ENCODE results near the gene KLK7.

The KLK7 gene

DNA sequence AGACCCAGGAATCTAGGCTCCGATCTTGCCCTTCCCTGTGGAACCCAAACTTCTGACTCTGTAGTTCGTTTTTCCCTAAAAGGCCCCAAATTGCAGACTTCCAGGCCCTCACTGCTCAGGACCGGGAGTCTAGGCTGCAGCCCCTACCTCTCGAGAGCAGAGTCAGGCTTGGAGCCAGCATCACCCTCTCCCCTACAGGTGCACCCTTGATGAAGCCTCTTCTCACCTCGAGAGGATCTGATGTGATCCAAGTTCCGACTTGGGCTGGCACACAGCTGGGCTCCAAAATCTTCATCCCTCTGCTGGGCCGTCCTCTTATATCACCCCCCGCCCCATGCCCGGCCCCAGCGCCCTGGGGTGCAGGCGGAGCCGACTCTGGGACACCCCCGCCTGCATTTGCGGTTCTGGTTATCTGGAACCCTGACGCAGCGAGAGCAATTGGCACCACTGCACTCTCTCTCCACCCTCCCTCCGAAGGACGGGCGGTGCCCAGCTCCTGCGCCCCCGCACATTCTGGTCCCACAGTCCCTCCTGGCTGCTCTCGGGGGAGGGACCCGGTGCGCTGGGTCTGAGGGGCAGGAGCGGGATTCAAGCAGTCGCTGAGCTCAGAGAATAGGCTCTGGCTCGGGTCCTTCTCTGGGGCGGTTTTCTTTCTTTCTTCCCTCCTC, at the start of gene KLK7:
Gene KLK7, minus strand, starts transcription at position 293 of the 668 bp plus-strand sequence. CDS start 1,518 bp downstream, outside the sequence.
- no peak for DNase-seq (ENCODE audit: low read depth)

- DNase-seq (ENCODE audit: low read depth), result no peak
Observed at GRCh38 chr19:51031880-51032225, 48.1 kb upstream of the KLK7 start.

GRCh38 chr19:51031220-51031879, 47.6 kb upstream of the KLK7 start:
- DNase-seq (ENCODE audit: low read depth), result no peak

GRCh38 chr19:51030631-51031030, 46.9 kb upstream of the KLK7 start:
- no peak for DNase-seq (ENCODE audit: low read depth)

DNA sequence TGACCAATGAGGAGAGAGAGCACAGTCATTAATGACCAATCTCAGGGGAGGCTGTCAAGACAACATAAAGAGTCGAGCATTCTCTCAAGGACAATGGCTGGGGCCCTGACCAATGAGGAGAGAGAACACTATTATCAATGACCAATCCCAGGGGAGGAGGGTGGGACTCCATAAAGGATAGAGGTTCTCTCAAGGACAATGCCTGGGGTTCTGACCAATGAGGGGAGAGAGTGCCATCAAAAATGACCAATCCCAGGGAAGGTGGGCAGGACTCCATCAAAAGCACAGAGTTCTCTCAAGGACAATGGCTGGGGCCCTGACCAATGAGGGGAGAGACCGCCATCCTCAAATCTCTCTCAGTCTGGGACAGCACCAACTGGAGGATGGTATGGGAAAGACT, 46.0 kb upstream of the KLK7 start:
- DNase-seq (ENCODE audit: low read depth), result no peak

DNA sequence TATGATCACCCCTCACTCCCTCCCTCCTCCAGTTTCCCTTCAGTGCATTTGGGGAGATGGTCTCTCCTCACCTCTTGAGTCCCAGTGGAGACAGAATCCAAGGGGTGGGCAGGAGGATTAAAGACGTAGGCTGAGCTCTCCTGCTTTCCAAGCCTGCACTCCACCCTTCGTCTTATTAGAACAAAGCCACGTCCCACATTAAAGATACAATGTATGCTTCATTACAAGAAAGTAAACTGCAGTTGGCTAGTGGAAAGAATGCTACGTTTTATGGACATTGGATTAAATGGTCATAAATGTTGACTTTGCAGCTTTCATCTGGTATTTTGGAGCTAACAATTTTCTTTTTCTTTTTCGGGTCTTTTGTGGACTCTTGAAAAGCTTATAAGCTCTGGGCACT, 44.2 kb upstream of the KLK7 start:
- DNase-seq (ENCODE audit: low read depth), result no peak

- DNase-seq (ENCODE audit: low read depth), result no peak
Observed at GRCh38 chr19:51027126-51027806, 43.5 kb upstream of the KLK7 start.

DNA sequence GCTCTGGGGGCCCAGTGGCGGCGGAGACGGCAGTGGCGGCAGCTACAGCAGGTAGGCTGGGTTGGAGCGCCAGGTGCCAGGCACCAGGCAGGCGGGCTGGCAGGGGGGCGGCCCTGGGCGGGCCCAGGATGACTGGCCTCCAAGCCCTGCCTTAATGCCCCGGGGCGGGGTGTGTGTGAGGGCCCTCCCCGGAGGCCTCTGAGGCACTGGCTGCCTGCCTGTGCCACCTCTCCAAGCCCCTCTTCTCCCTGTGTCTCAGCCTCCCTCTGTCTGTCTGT, 42.8 kb upstream of the KLK7 start, which contains the start of gene KLK11:
Gene KLK11, minus strand, starts transcription at position 63 of the 278 bp plus-strand sequence. CDS start 985 bp downstream, outside the sequence.
- no peak for DNase-seq (ENCODE audit: low read depth)

DNA sequence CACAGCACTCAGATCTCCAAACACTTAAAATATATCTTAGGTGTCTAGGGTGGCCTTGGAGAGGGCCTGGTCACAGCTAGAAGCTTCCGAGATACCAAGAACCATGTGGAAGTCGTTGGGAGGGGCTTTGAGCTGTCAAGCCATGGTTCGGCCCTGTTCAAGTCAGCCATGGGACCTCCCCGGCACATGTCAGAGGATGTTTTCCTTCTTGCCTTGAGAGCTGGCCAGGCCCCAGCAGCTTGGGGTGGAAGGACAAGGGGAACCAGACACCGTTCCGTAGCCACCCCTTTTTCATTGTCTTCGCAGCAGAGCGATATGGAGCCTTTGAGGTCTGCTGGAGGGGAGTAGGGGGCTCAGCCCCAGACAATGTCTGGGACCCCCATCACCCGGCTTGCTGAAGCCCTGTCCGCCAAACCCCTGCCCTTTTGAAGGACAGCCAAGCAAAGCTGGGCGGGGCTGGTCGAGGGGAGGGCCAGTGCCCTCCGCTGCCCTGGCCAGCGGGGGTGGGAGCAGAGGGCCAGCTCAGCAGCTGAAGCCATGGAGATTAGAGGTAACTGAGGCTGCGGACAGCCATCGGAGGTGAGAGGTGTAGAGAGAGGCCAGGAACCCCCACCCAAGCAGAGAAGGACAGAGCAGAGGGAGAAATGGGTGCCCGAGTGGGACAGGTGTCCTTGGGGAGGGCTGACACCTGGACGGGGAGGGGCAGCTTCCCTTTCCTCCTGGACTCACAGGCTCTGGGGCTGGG, 42.3 kb upstream of the KLK7 start:
- DNase-seq (ENCODE audit: low read depth), result no peak

- no peak for DNase-seq (ENCODE audit: low read depth)
Observed at GRCh38 chr19:51025401-51025800, 41.7 kb upstream of the KLK7 start.

DNA sequence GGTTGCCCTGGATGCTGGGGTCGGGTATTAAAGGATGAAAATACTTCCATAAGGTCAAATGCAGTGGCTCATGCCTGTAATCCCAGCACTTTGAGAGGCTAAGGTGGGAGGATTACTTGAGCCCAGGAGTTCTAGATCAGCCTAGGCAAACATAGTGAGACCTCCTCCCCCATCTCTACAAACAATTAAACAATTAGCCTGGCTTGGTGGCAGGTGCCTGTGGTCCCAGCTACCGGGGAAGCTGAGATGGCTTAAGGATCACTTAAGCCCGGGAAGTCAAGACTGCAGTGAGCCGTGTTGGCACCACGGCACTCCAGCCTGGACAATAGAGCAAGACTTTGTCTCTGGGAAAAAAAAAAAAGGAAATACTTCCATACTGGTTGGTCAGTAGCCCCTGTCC, 41.2 kb upstream of the KLK7 start:
- DNase-seq (ENCODE audit: low read depth), result no peak

GRCh38 chr19:51023946-51024345, 40.2 kb upstream of the KLK7 start:
- DNase-seq (ENCODE audit: low read depth), result no peak

- DNase-seq (ENCODE audit: low read depth), result no peak
Observed at GRCh38 chr19:51022526-51022925, 38.8 kb upstream of the KLK7 start.

DNA sequence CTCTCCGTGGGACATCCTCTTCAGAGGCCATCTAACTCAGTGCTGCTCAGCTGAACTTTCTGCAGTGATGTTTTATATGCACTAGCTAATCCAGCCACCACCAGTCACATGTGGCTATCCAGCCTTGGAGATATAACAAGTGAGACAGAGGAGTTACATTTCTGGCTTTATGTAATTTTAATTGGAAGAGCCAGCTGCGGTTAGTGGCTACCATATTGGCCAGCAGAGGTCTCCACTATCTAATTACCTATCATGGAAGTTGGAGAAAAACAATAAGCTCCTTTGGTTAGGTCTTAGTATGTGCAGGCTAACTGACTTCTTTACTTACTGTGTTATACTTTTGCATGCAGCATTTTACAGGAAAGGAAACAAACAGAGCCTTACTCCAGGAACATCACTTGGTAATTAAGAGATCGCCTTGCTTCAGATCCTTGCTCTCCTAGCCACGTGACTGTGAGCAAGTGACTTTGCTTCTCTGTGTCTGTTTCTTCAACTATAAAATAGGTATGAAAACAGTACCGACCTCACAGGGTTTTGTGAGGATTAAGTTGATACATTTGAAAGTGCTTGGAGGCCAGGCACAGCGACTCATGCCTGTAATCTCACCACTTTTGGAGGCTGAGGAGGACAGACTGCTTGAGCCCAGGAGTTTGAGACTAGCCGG, 37.4 kb upstream of the KLK7 start:
- no peak for DNase-seq (ENCODE audit: low read depth)

DNA sequence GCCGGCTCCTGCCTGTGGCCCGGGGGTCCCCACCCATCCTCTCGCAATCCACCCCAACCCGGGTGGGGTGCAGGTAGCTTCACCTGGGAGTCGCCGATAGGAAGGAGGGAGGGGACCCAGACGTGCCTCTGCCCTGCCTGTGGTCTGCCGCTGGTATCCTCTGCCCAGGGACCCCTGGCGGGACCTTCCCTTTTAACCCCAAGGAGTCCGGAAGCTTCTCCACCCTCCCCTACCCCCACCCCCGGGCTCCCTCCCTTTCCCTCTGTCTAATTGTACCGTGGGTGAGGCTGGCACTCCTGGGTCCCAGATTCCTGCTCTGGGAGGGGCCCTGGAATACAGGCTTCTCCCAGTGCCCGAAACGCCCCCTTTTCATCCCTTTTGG, 35.8 kb upstream of the KLK7 start, which contains the start of gene KLK10:
Gene KLK10, minus strand, starts transcription at position 166 of the 382 bp plus-strand sequence. CDS start 579 bp downstream, outside the sequence.
- no peak for DNase-seq (ENCODE audit: low read depth)

- DNase-seq (ENCODE audit: low read depth), result no peak
Observed at GRCh38 chr19:51018745-51019543, 35.2 kb upstream of the KLK7 start.

- DNase-seq (ENCODE audit: low read depth), result peak; percentile 59
Observed at GRCh38 chr19:51016798-51017683, 33.3 kb upstream of the KLK7 start.

GRCh38 chr19:51015691-51016267, 32.1 kb upstream of the KLK7 start:
- DNase-seq (ENCODE audit: low read depth), result no peak

DNA sequence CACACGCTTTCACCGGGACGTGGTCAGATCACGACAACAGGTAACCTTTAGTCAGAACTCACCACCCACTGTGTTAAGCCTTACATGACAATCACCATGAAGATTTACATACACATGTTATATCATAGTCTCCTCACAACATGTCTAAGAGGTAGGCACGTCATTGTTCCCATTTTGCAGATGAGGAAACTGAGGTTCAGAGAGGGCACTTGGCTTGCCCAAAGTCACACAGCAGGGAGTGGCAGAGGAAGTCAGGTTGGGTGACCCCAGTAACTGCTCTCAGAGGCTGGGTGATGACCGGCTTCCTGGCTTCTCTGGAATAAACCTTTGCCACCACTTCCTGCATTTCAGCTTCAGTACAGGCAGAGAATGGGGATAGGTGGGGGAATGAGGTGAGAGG, 30.5 kb upstream of the KLK7 start:
- DNase-seq (ENCODE audit: low read depth), result no peak

- no peak for DNase-seq (ENCODE audit: low read depth)
Observed at GRCh38 chr19:51012661-51013190, 29.0 kb upstream of the KLK7 start.
